Activated naive CD8-positive, alpha-beta T cell (primary cell): ENCODE results near the gene LRRC51.
A peak's percentile ranks its signal among the peaks of the same experiment; 100 is the strongest.

ENCODE experiments used
- H3K27ac Mint-ChIP-seq: one replicate; pipeline ENCODE4 v1.8.0; 2021; ENCODE audit warnings: mixed read lengths
- H3K27me3 Mint-ChIP-seq: one replicate; pipeline ENCODE4 v1.8.0; 2021; ENCODE audit warnings: mixed read lengths
- H3K36me3 Mint-ChIP-seq: one replicate; pipeline ENCODE4 v1.8.0; 2021; ENCODE audit warnings: mixed read lengths
- H3K4me1 Mint-ChIP-seq: one replicate; pipeline ENCODE4 v1.8.0; 2021; ENCODE audit warnings: low read depth, mixed read lengths
- H3K4me3 Mint-ChIP-seq: one replicate; pipeline ENCODE4 v1.8.0; 2021; ENCODE audit warnings: mild to moderate bottlenecking, mixed read lengths
- H3K9me3 Mint-ChIP-seq: one replicate; pipeline ENCODE4 v1.8.0; 2021; ENCODE audit warnings: low read depth, mixed read lengths

Gene LRRC51

DNA sequence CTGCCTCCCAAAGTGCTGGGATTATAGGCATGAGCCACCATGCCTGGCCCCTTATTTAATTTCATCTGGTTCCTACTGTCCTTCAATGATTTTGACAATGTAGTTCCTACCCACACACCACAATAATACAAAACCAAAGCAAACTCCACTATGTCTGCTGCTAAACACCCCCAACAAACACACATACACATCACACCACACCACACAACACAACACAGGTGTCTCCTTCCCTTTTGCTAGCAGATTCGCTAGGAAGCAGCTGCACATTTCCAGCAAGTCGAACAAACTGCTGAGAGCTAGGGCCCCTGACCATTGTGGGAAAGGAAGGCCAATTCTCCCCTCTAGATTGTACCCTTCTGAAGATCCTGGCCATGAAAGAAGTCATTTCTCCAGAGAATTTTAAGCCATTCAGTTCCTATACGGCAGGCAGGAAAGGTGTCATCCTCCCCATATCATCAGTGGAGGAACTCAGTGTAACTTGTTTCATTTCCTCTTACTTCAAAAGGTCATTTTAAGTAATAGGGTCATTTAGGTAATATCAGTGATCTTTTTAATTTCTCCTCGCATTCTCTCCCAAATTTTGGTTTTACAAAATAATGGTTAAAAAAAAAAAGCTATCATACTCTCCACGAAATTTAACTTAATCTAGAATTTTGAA is 18.8 kb upstream of the LRRC51 start:
- Mint-ChIP-seq H3K4me1 (no peaks in the 10 kb centered on the region), H3K27me3 (no peaks in the 10 kb centered on the region), H3K4me3 (no peak overlapping the region), H3K27ac (no peak overlapping the region), H3K36me3 (peaks cover 6% of the 10 kb centered on the region), H3K9me3 (no peaks in the 10 kb centered on the region)

GRCh38 chr11:72066855-72067254 is 13.8 kb upstream of the LRRC51 start:
- Mint-ChIP-seq H3K4me3 (no peak overlapping the region), H3K36me3 (peaks cover 7% of the 10 kb centered on the region), H3K27ac (no peak overlapping the region)

GRCh38 chr11:72067266-72067665 is 13.4 kb upstream of the LRRC51 start:
- peaks cover 6% of the 10 kb centered on the region for H3K36me3 Mint-ChIP-seq
- no peak overlapping the region for H3K27ac Mint-ChIP-seq
- no peak overlapping the region for H3K4me3 Mint-ChIP-seq
- peaks cover 24% of the 10 kb centered on the region for H3K4me1 Mint-ChIP-seq
- H3K27me3 Mint-ChIP-seq: no peaks in the 10 kb centered on the region
- H3K9me3 Mint-ChIP-seq: no peaks in the 10 kb centered on the region

More at GRCh38 chr11:72066855-72067254, 13.8 kb upstream of the LRRC51 start:
- Mint-ChIP-seq H3K9me3 (no peaks in the 10 kb centered on the region), H3K27me3 (no peaks in the 10 kb centered on the region), H3K4me1 (peaks cover 20% of the 10 kb centered on the region)

GRCh38 chr11:72067676-72068075 is 13.0 kb upstream of the LRRC51 start:
- no peaks in the 10 kb centered on the region for H3K27me3 Mint-ChIP-seq
- no peaks in the 10 kb centered on the region for H3K9me3 Mint-ChIP-seq
- no peak overlapping the region for H3K27ac Mint-ChIP-seq
- H3K4me1 Mint-ChIP-seq: peaks cover 28% of the 10 kb centered on the region
- H3K36me3 Mint-ChIP-seq: peaks cover 6% of the 10 kb centered on the region
- no peak overlapping the region for H3K4me3 Mint-ChIP-seq

DNA sequence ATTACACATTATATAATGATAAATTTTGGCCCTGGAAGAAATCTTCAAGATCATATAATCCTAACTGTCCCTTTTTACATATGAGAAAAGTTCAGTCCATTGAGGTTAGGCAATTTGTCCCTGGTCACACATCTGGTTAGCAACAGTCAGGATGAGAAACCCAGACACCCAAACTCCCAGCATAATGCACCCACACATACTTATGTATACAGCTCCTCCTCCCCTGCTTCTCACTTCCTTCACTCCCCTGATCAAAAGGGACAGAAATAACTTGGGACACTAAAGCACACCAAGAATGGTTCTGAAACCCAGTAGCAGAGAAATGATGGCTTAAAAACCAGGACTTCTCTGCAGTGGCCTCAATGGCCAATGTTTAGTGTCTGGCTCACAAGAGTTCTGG is 11.4 kb upstream of the LRRC51 start:
- peaks cover 9% of the 10 kb centered on the region for H3K36me3 Mint-ChIP-seq
- no peak overlapping the region for H3K4me3 Mint-ChIP-seq
- H3K9me3 Mint-ChIP-seq: no peaks in the 10 kb centered on the region
- no peaks in the 10 kb centered on the region for H3K27me3 Mint-ChIP-seq
- peaks cover 31% of the 10 kb centered on the region for H3K4me1 Mint-ChIP-seq
- peak overlapping the region; percentile 18 for H3K27ac Mint-ChIP-seq

DNA sequence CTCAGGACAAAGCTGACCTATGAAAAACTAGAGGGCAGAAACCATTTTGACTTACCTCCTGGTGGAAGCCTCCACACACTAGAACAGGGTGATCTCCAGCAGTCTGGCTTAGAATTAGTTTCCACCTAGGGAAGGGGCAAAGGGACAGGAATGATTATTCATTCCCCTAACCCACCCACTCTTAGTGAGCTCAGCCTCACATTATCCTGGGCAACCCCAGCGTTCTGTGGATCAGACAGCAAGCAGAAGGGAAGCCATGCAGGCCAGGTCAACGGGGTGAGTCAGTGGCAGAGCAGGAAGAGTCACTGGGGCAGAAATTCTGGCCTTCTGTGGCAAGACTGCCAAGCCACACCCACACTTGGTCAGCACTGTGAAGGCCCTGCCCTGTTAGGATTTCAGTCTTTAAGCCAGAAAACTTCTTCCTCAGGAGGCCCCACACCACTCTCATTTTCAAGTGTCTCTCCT is 10.8 kb upstream of the LRRC51 start:
- no peaks in the 10 kb centered on the region for H3K9me3 Mint-ChIP-seq
- peak overlapping the region; percentile 18 for H3K27ac Mint-ChIP-seq
- H3K4me3 Mint-ChIP-seq: no peak overlapping the region
- H3K36me3 Mint-ChIP-seq: peaks cover 9% of the 10 kb centered on the region
- H3K4me1 Mint-ChIP-seq: peaks cover 31% of the 10 kb centered on the region
- no peaks in the 10 kb centered on the region for H3K27me3 Mint-ChIP-seq

DNA sequence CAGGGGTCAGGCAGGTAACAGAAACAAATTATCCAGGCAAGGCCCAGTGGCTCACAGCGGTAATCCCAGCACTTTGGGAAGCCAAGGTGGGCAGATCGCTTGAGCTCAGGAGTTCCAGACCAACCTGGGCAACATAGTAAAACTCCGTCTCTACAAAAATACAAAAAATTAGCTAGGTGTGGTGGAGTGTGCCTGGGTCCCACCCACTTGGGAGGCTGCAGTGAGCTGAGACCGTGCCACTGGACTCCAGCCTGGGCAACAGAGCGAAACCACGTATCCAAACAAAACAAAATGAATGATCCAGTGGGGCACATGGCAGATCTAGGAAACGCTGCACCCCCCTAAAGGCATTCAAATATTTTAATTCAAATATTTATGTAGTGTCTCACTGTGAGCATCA is 10.2 kb upstream of the LRRC51 start:
- no peak overlapping the region for H3K27ac Mint-ChIP-seq
- peaks cover 31% of the 10 kb centered on the region for H3K4me1 Mint-ChIP-seq

DNA sequence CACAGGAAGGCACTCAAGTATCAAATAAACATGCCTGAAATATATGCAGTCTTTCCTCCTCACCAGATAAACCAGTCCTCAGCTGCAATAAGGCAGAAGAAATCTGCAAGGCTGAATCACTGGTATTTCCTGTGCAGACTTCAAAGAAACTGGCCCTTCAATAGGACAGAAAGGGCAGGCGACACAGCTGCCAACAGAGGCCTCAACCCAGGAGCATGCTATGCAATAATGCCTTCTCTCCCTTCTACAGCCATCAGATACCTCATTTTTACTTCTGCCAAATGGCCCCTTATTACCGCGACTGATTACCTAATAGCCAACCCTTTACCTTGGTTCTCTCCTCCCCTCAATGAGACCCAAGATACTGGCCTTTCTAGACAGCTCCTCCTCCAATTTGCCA is 8.3 kb upstream of the LRRC51 start:
- Mint-ChIP-seq H3K4me1 (peaks cover 36% of the 10 kb centered on the region), H3K9me3 (no peaks in the 10 kb centered on the region), H3K4me3 (no peak overlapping the region), H3K27ac (no peak overlapping the region), H3K36me3 (peaks cover 12% of the 10 kb centered on the region), H3K27me3 (no peaks in the 10 kb centered on the region)

More for the DNA sequence above, 10.2 kb upstream of the LRRC51 start:
- Mint-ChIP-seq H3K4me3 (no peak overlapping the region), H3K9me3 (no peaks in the 10 kb centered on the region), H3K36me3 (peaks cover 9% of the 10 kb centered on the region), H3K27me3 (no peaks in the 10 kb centered on the region)

DNA sequence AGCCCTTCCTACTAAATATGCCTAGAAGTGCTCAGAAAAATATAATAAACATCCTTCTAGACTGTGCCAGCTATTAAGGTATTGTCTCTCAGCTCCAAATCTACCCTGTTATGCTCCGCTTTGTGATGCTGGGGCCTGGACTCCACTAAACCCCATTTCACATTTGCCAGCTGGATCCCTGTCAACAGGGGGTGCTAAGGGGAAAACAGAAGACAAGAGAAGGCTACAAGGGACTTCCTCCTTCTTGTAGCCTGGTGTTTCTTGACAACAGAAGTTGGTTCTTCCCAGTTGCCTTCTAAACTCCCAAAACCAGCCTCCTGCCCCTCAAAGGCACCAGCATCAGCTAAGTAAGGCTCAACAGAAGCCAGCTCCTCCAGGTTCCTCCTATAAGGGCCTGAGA is 5.5 kb upstream of the LRRC51 start:
- H3K9me3 Mint-ChIP-seq: no peaks in the 10 kb centered on the region
- H3K27me3 Mint-ChIP-seq: no peaks in the 10 kb centered on the region
- H3K4me3 Mint-ChIP-seq: no peak overlapping the region
- H3K27ac Mint-ChIP-seq: no peak overlapping the region
- peaks cover 7% of the 10 kb centered on the region for H3K36me3 Mint-ChIP-seq
- H3K4me1 Mint-ChIP-seq: peaks cover 41% of the 10 kb centered on the region

GRCh38 chr11:72075756-72076155 is 4.9 kb upstream of the LRRC51 start:
- Mint-ChIP-seq H3K27me3 (no peaks in the 10 kb centered on the region), H3K27ac (no peak overlapping the region), H3K9me3 (no peaks in the 10 kb centered on the region), H3K4me3 (no peak overlapping the region), H3K36me3 (peaks cover 6% of the 10 kb centered on the region), H3K4me1 (peaks cover 46% of the 10 kb centered on the region)

GRCh38 chr11:72078477-72078876 is 2.2 kb upstream of the LRRC51 start:
- Mint-ChIP-seq H3K4me3 (peak overlapping the region; percentile 98), H3K36me3 (peaks cover 5% of the 10 kb centered on the region), H3K4me1 (peaks cover 42% of the 10 kb centered on the region), H3K27ac (peak overlapping the region; percentile 23), H3K9me3 (no peaks in the 10 kb centered on the region), H3K27me3 (no peaks in the 10 kb centered on the region)

- peak overlapping the region; percentile 99 for H3K27ac Mint-ChIP-seq
- H3K36me3 Mint-ChIP-seq: peaks cover 4% of the 10 kb centered on the region
- no peaks in the 10 kb centered on the region for H3K9me3 Mint-ChIP-seq
- peak overlapping the region; percentile 98 for H3K4me3 Mint-ChIP-seq
- no peaks in the 10 kb centered on the region for H3K27me3 Mint-ChIP-seq
- H3K4me1 Mint-ChIP-seq: peaks cover 42% of the 10 kb centered on the region
Observed at GRCh38 chr11:72079819-72080325, 778 bp upstream of the LRRC51 start.

DNA sequence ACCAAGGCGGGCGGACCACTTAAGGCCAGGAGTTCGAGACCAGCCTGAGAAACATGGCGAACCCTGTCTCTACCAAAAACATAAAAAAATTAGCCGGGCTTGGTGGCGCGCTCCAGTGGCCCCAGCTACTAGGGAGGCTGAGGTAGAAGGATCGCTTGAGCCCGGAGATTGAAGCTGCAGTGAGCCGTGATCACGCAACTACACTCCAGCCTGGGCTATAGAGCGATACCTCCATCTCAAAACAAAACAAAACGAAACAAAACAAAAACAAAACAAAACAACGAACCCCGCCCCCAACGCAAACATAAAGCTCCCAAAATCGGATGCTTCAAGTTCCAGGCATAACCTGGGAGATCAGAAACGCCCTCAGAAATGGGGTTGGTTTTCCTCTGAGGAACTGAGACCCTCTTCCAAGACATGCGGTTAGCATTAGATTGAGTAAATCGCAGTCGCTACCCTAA is 564 bp downstream of the LRRC51 start:
- Mint-ChIP-seq H3K36me3 (peaks cover 5% of the 10 kb centered on the region), H3K4me3 (peak overlapping the region; percentile 98), H3K27ac (peak overlapping the region; percentile 99), H3K27me3 (no peaks in the 10 kb centered on the region), H3K9me3 (no peaks in the 10 kb centered on the region), H3K4me1 (peaks cover 43% of the 10 kb centered on the region)

DNA sequence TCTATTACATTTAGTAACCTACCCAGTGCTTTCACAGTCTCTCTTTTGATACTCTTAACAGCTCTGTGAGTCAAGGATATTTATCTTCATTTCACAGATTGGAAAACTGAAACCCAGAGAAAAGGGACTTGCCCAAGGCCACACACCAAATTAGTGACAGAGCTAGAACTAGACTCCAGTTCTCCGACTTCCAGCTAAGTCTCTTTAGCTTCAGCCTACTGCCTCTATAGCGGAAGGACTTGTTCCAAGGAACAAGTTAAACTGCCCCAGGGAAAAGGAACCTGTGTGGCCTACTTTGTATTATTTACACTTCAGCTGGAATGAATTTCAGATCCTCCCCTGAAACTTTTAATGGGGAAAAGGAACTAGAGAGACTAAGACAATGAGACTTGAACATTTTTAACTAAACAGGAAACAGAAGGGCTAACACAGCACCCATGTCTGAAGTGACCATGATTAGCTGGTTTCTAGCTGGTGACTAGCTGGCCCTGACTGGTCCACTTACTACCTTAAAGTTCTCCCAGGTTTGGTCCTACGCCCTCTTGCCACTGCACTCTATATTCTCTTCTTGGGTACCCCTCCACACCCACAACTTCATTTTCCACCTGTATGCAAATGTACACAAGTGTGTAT is 1.3 kb downstream of the LRRC51 start:
- H3K27ac Mint-ChIP-seq: peak overlapping the region; percentile 83
- peaks cover 5% of the 10 kb centered on the region for H3K36me3 Mint-ChIP-seq
- H3K4me1 Mint-ChIP-seq: peaks cover 43% of the 10 kb centered on the region
- H3K4me3 Mint-ChIP-seq: peak overlapping the region; percentile 77
- no peaks in the 10 kb centered on the region for H3K9me3 Mint-ChIP-seq
- H3K27me3 Mint-ChIP-seq: no peaks in the 10 kb centered on the region

- H3K4me1 Mint-ChIP-seq: peaks cover 36% of the 10 kb centered on the region
- H3K36me3 Mint-ChIP-seq: peaks cover 5% of the 10 kb centered on the region
- no peak overlapping the region for H3K27ac Mint-ChIP-seq
- H3K9me3 Mint-ChIP-seq: no peaks in the 10 kb centered on the region
- H3K4me3 Mint-ChIP-seq: no peak overlapping the region
- H3K27me3 Mint-ChIP-seq: no peaks in the 10 kb centered on the region
Observed at GRCh38 chr11:72083414-72083813, 2.8 kb downstream of the LRRC51 start.
